Measurements from ENCODE around the gene SYNPO2.

DNA sequence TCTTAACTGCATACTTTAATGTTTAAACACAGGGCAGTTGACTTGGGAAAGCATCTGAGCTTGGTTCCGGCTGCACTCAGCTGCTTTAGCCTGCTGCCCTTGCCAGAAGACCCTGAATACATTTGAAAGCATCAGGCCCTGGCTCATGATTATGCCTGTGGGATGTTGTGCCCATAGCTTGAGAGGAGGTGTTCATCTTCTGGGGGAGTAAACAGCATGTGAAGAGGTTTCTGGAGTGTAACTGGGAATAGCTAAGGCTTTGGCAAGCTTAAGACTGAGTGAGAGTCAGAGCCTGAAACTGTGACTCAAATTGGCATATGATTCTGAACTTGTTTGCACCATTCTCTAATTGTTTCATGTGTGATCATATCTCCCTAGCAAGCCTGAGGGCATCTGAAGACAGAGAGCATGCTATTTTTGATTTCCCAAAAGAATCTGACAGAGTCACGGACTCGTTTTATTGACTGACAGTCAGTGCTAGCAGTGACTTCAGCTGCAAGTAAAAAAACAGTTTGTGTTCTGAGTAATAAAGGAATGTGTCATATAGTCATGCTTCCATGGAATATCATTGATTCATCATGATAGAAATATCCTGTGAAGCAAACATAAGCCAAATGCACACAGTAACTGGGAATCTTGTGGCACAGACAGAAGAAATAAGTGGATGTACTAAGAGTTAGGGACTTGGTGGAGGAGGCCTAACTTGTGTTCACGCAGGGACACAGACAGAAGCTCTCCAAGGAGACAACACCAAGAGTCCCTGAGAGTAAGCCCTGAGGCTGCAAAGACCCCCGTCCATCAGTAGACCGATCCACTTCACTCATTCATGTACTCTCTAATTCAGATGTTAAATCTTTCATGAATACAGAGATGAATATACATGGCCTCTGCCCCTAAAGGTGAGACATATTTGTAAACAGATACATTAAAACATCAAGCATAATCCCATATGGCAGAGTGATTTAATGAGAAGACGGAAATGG is 100.7 kb downstream of the SYNPO2 start:
- TF ChIP-seq CTCF (IDR thresholded peaks at IDR 0.05 in 4 of 5, conservative IDR thresholded peaks at IDR 0.05 in 1 of 5) (no peak), POLR2A (IDR thresholded peaks at IDR 0.05) (peak; percentile 70 to 80)

Data from gastrocnemius medialis (tissue), 4 donors.